NK-92 (cell line): Measurements from ENCODE around the gene ZNF207.
"Not testable (repeated sequence)": the region's sequence is repeated elsewhere in the genome, so short reads cannot be mapped to it uniquely, and the experiment has no call there.

Experiments used
- DNase-seq: peaks from one replicate; lab custom pipeline; 2025; ENCODE audit not compliant: unreplicated experiment; lab: John Stamatoyannopoulos, UW

The ZNF207 gene

GRCh38 chr17:32386844-32387243, 36.9 kb downstream of the ZNF207 start:
- DNase-seq = no peak

GRCh38 chr17:32388128-32388527, 38.2 kb downstream of the ZNF207 start:
- DNase-seq = not testable (repeated sequence)

GRCh38 chr17:32388613-32389459, 38.9 kb downstream of the ZNF207 start:
- DNase-seq = no peak

GRCh38 chr17:32393904-32394303, 43.9 kb downstream of the ZNF207 start:
- no peak for DNase-seq

- DNase-seq = no peak
Measured at GRCh38 chr17:32396343-32396742, 46.4 kb downstream of the ZNF207 start.

- no peak for DNase-seq
Measured at GRCh38 chr17:32398946-32399345, 49.0 kb downstream of the ZNF207 start.

- DNase-seq = not testable (repeated sequence)
Measured at GRCh38 chr17:32410085-32410484, 60.1 kb downstream of the ZNF207 start.

GRCh38 chr17:32426894-32427293, 76.9 kb downstream of the ZNF207 start:
- no peak for DNase-seq

- no peak for DNase-seq
Measured at GRCh38 chr17:32429598-32429997, 79.6 kb downstream of the ZNF207 start.
